OCI-LY1 (cell line): ENCODE data around the gene ELMOD3.

Experiments used
- H2AFZ ChIP-seq: fragments of 200-600 bp; sonication (generic), shearing (Covaris generic); 2 replicates; pipeline ENCODE4 v1.6.0; 2014; ENCODE audit warnings: antibody characterized with exemption, mild to moderate bottlenecking, low read length
- H3F3A ChIP-seq: fragments of 200-600 bp; sonication (generic), shearing (Covaris generic); 2 replicates; pipeline ENCODE4 v1.6.0; 2014; ENCODE audit warnings: mild to moderate bottlenecking, antibody characterized with exemption, low read length, moderate library complexity; ENCODE audit not compliant: insufficient read depth
- H3K27ac ChIP-seq: fragments of 200-600 bp; sonication (generic); 2 replicates; pipeline ENCODE4 v1.5.1; 2014; ENCODE audit warnings: low read length, mixed run types, mild to moderate bottlenecking, low read depth; ENCODE audit not compliant: poor library complexity, severe bottlenecking
- H3K27me3 ChIP-seq: fragments of 200-600 bp; sonication (generic); 2 replicates; pipeline ENCODE4 v1.6.0; 2014; ENCODE audit warnings: antibody characterized with exemption, mild to moderate bottlenecking, low read length, moderate library complexity; ENCODE audit not compliant: insufficient read depth
- H3K36me3 ChIP-seq: fragments of 200-600 bp; sonication (generic); 2 replicates; pipeline ENCODE4 v1.6.1; 2014; ENCODE audit warnings: mild to moderate bottlenecking, antibody characterized with exemption, low read length, moderate library complexity, mixed read lengths; ENCODE audit not compliant: insufficient read depth
- H3K4me1 ChIP-seq: fragments of 200-600 bp; sonication (generic); 2 replicates; pipeline ENCODE4 v1.5.1; 2014; ENCODE audit warnings: mild to moderate bottlenecking, low read length, moderate library complexity; ENCODE audit not compliant: insufficient read depth, severe bottlenecking
- H3K4me2 ChIP-seq: fragments of 200-600 bp; sonication (generic), shearing (Covaris generic); 2 replicates; pipeline ENCODE4 v1.6.1; 2014; ENCODE audit warnings: low read length
- H3K4me3 ChIP-seq: fragments of 200-600 bp; sonication (generic); 2 replicates; pipeline ENCODE4 v1.5.1; 2014; ENCODE audit warnings: low read length, low read depth, mild to moderate bottlenecking, mixed read lengths; ENCODE audit not compliant: poor library complexity, severe bottlenecking
- H3K79me2 ChIP-seq: fragments of 200-600 bp; shearing (Covaris generic); 2 replicates; pipeline ENCODE4 v1.6.1; 2016; ENCODE audit warnings: mixed run types, low read length, mixed read lengths; ENCODE audit not compliant: insufficient read depth
- H3K9ac ChIP-seq: fragments of 200-600 bp; sonication (generic), shearing (Covaris generic); 2 replicates; pipeline ENCODE4 v1.6.1; 2014; ENCODE audit warnings: mild to moderate bottlenecking, low read length, mixed read lengths
- H3K9me2 ChIP-seq: fragments of 200-600 bp; sonication (generic), shearing (Covaris generic); 2 replicates; pipeline ENCODE4 v1.6.1; 2014; ENCODE audit warnings: low read depth, mild to moderate bottlenecking, low read length, mixed read lengths
- H3K9me3 ChIP-seq: fragments of 200-600 bp; shearing (Covaris generic); 2 replicates; pipeline ENCODE4 v1.6.1; 2014; ENCODE audit warnings: low read length, mixed read lengths
- H4K20me1 ChIP-seq: fragments of 200-600 bp; sonication (generic), shearing (Covaris generic); 2 replicates; pipeline ENCODE4 v1.6.0; 2016; ENCODE audit warnings: mild to moderate bottlenecking, low read length; ENCODE audit not compliant: insufficient read depth
- CTCF ChIP-seq: fragments of 200-600 bp; sonication (generic), shearing (Covaris generic); IDR thresholded peaks from 2 replicates; pipeline ENCODE4 v1.5.1; 2017; ENCODE audit warnings: mild to moderate bottlenecking, antibody characterized with exemption, low read length, moderate library complexity, mixed read lengths
- EZH2 ChIP-seq: fragments of 200-600 bp; sonication (generic), shearing (Covaris generic); IDR thresholded peaks from 2 replicates; pipeline ENCODE4 v1.8.0; 2017; ENCODE audit warnings: borderline replicate concordance, mixed run types, mild to moderate bottlenecking, antibody characterized with exemption, low read length, moderate library complexity, mixed read lengths

ELMOD3 gene

GRCh38 chr2:85388878-85389538 is 34.4 kb downstream of the ELMOD3 start:
- no peaks in the 10 kb centered on the region for H3K27me3 ChIP-seq
- H3K9me2 ChIP-seq: no peaks in the 10 kb centered on the region
- H3K9ac ChIP-seq: no peak overlapping the region
- no peak overlapping the region for H3K4me3 ChIP-seq
- TF ChIP-seq CTCF (no peak), EZH2 (no peak)
- H4K20me1 ChIP-seq: no peaks in the 10 kb centered on the region
- H3F3A ChIP-seq: no peaks in the 10 kb centered on the region
- H3K4me2 ChIP-seq: no peak overlapping the region
- H3K4me1 ChIP-seq: peaks cover 13% of the 10 kb centered on the region
- H3K9me3 ChIP-seq: no peaks in the 10 kb centered on the region
- no peak overlapping the region for H2AFZ ChIP-seq
- no peaks in the 10 kb centered on the region for H3K79me2 ChIP-seq
- no peak overlapping the region for H3K27ac ChIP-seq
- H3K36me3 ChIP-seq: peaks cover 7% of the 10 kb centered on the region; the same call in 1 of the 2 replicates

- H2AFZ ChIP-seq: no peak overlapping the region
- H3K9me3 ChIP-seq: no peaks in the 10 kb centered on the region
- H4K20me1 ChIP-seq: no peaks in the 10 kb centered on the region
- TF ChIP-seq CTCF (peak; percentile 95), EZH2 (no peak)
- no peaks in the 10 kb centered on the region for H3K27me3 ChIP-seq
- H3K9me2 ChIP-seq: no peaks in the 10 kb centered on the region
- no peaks in the 10 kb centered on the region for H3K79me2 ChIP-seq
- H3K4me1 ChIP-seq: peaks cover 13% of the 10 kb centered on the region
- no peaks in the 10 kb centered on the region for H3F3A ChIP-seq
- H3K4me2 ChIP-seq: no peak overlapping the region
- no peak overlapping the region for H3K4me3 ChIP-seq
- H3K9ac ChIP-seq: no peak overlapping the region
- peaks cover 3% of the 10 kb centered on the region; the same call in 1 of the 2 replicates for H3K36me3 ChIP-seq
- H3K27ac ChIP-seq: no peak overlapping the region
Observed at GRCh38 chr2:85390941-85391669, 36.5 kb downstream of the ELMOD3 start.

- Histone ChIP-seq H3K9me3 (no peaks in the 10 kb centered on the region), H3F3A (no peaks in the 10 kb centered on the region), H3K9me2 (no peaks in the 10 kb centered on the region), H3K27ac (no peak overlapping the region), H3K27me3 (no peaks in the 10 kb centered on the region), H3K9ac (no peak overlapping the region), H3K36me3 (no peaks in the 10 kb centered on the region), H3K4me3 (no peak overlapping the region), H3K4me1 (peaks cover 13% of the 10 kb centered on the region), H3K79me2 (no peaks in the 10 kb centered on the region), H2AFZ (no peak overlapping the region), H3K4me2 (no peak overlapping the region), H4K20me1 (no peaks in the 10 kb centered on the region)
- TF ChIP-seq EZH2 (no peak), CTCF (no peak)
Observed at GRCh38 chr2:85393836-85394235, 39.3 kb downstream of the ELMOD3 start.
